ENCODE data around the gene MAPRE2.
"Not testable (repeated sequence)": the region's sequence is repeated elsewhere in the genome, so short reads cannot be mapped to it uniquely, and the experiment has no call there.

MAPRE2 gene

GRCh38 chr18:35095983-35096676 lies 54.9 kb downstream of the MAPRE2 start:
- no peak for DNase-seq

GRCh38 chr18:35096677-35097011 lies 55.4 kb downstream of the MAPRE2 start:
- no peak for DNase-seq

- no peak for DNase-seq
These were observed 56.0 kb downstream of the MAPRE2 start for GRCh38 chr18:35097195-35097594.

GRCh38 chr18:35097763-35098162 lies 56.5 kb downstream of the MAPRE2 start:
- DNase-seq, result no peak

GRCh38 chr18:35099911-35100310 lies 58.7 kb downstream of the MAPRE2 start:
- no peak for DNase-seq

- no peak for DNase-seq
These were observed 63.3 kb downstream of the MAPRE2 start for GRCh38 chr18:35104391-35105051.

- DNase-seq, result no peak
These were observed 65.0 kb downstream of the MAPRE2 start for GRCh38 chr18:35106013-35106844.

- DNase-seq, result no peak
These were observed 65.6 kb downstream of the MAPRE2 start for GRCh38 chr18:35106845-35107148.

GRCh38 chr18:35107216-35107615 lies 66.0 kb downstream of the MAPRE2 start:
- DNase-seq, result no peak

GRCh38 chr18:35108088-35108487 lies 66.9 kb downstream of the MAPRE2 start:
- DNase-seq, result not testable (repeated sequence)

- no peak for DNase-seq
These were observed 68.8 kb downstream of the MAPRE2 start for GRCh38 chr18:35110059-35110458.

GRCh38 chr18:35110554-35111485 lies 69.6 kb downstream of the MAPRE2 start:
- DNase-seq, result no peak

GRCh38 chr18:35112696-35113095 lies 71.5 kb downstream of the MAPRE2 start:
- DNase-seq, result no peak

- DNase-seq, result no peak
These were observed 73.1 kb downstream of the MAPRE2 start for GRCh38 chr18:35114305-35114704.

GRCh38 chr18:35116784-35117318 lies 75.6 kb downstream of the MAPRE2 start:
- no peak for DNase-seq

- DNase-seq, result no peak
These were observed 76.2 kb downstream of the MAPRE2 start for GRCh38 chr18:35117372-35117771.

- DNase-seq, result no peak
These were observed 76.8 kb downstream of the MAPRE2 start for GRCh38 chr18:35117951-35118411.

- no peak for DNase-seq
These were observed 77.4 kb downstream of the MAPRE2 start for GRCh38 chr18:35118641-35119040.

GRCh38 chr18:35121038-35121437 lies 79.8 kb downstream of the MAPRE2 start:
- no peak for DNase-seq

- no peak for DNase-seq
These were observed 80.3 kb downstream of the MAPRE2 start for GRCh38 chr18:35121531-35121930.

GRCh38 chr18:35122586-35123224 lies 81.5 kb downstream of the MAPRE2 start:
- peak; percentile 18 for DNase-seq

- DNase-seq, result no peak
These were observed 82.6 kb downstream of the MAPRE2 start for GRCh38 chr18:35123811-35124210.
